ENCODE measurements around the gene NSG1. TPM values are rescaled to one million over a fixed set of nuclear protein-coding genes. Genes with fewer than 3 reads are reported as not detected.
"Not testable (repeated sequence)": the region's sequence is repeated elsewhere in the genome, so short reads cannot be mapped to it uniquely, and the experiment has no call there.

The NSG1 gene
- total RNA-seq, 4 donors from 2014 or later = 0.42 to 5.1 (median 2.7) TPM

DNA sequence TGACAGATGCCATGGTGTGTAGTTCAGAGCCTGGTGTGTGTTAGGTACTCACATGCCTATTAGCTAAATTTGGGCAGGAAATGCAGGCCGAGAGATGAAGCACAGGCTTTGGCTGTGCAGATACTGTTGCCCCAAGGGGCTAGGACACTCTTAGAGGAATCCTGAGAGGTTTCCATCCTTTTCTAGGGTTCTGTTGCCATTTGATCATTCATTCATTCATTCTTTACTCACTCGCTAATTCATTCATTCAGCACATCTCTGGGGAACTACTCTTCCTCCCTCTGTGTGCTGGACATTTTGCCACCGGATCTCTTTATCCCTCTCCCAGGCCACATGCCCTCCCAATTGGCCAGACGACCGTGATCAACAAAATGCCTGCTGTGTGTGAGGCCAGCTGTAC is 43.9 kb upstream of the NSG1 start:
- no peak for DNase-seq (ENCODE audit: extremely low spot score)
- Histone ChIP-seq H3K4me3 (no peak overlapping the region), H3K27ac (replicated peaks in 1 of 4) (no peak overlapping the region), H3K27me3 (peaks cover 0 to 17% (median 0%) of the 10 kb centered on the region in 4 donors), H3K4me1 (no peaks in the 10 kb centered on the region), H3K9me3 (no peaks in the 10 kb centered on the region), H3K36me3 (no peaks in the 10 kb centered on the region)
- intact Hi-C loops (cut with DNase I) = no loop called here
- WGBS = 71% methylated on average over 5 of the region's 5 CpGs
- TF ChIP-seq POLR2AphosphoS5 (IDR thresholded peaks at IDR 0.05) = no peak
- TF ChIP-seq, protein P1, sequence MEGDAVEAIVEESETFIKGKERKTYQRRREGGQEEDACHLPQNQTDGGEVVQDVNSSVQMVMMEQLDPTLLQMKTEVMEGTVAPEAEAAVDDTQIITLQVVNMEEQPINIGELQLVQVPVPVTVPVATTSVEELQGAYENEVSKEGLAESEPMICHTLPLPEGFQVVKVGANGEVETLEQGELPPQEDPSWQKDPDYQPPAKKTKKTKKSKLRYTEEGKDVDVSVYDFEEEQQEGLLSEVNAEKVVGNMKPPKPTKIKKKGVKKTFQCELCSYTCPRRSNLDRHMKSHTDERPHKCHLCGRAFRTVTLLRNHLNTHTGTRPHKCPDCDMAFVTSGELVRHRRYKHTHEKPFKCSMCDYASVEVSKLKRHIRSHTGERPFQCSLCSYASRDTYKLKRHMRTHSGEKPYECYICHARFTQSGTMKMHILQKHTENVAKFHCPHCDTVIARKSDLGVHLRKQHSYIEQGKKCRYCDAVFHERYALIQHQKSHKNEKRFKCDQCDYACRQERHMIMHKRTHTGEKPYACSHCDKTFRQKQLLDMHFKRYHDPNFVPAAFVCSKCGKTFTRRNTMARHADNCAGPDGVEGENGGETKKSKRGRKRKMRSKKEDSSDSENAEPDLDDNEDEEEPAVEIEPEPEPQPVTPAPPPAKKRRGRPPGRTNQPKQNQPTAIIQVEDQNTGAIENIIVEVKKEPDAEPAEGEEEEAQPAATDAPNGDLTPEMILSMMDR (IDR thresholded peaks at IDR 0.05) = no peak
- TF ChIP-seq POLR2A (IDR thresholded peaks at IDR 0.05; ENCODE audit: low read depth) = no peak
- TF ChIP-seq EP300 (IDR thresholded peaks at IDR 0.05) = no peak

DNA sequence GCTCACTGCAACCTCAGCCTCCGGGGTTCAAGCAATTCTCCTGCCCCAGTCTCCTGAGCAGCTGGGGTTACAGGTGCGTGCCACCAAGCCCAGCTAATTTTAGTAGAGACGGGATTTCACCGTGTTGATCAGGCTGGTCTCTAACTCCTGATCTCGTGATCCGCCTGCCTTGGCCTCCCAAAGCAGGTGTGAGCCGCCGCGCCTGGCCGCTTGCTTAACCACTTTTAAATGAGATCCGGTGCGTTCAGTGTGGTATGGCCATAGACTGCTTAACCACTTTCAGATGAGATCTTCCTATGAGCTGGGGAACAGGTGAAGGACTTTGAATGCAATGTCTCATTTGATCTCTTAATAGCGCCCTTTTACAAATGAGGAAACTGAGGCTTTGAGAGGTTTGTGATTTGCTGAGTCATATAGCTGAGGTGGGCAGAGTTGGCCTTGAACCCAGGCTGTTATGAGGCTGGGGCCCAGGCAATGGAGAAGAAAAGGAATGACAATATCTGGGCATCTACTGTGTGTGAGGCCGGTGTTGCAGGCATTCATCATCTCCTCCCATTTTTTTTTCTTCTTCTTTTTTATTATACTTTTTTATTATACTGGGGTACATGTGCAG is 41.9 kb upstream of the NSG1 start:
- no peaks in the 10 kb centered on the region for H3K4me1 ChIP-seq
- no peak for DNase-seq (ENCODE audit: extremely low spot score)
- 92% methylated on average over 14 of the region's 14 CpGs for WGBS
- intact Hi-C loops (cut with DNase I) = no loop called here
- no peak overlapping the region for H3K4me3 ChIP-seq
- H3K9me3 ChIP-seq = no peaks in the 10 kb centered on the region
- H3K36me3 ChIP-seq = no peaks in the 10 kb centered on the region
- H3K27me3 ChIP-seq = peaks cover 0 to 15% (median 0%) of the 10 kb centered on the region in 4 donors
- H3K27ac ChIP-seq (replicated peaks in 1 of 4) = no peak overlapping the region
- no peak for TF ChIP-seq EP300 (IDR thresholded peaks at IDR 0.05)
- TF ChIP-seq, protein P1 (IDR thresholded peaks at IDR 0.05) = no peak
- no peak for TF ChIP-seq POLR2A (IDR thresholded peaks at IDR 0.05; ENCODE audit: low read depth)
- no peak for TF ChIP-seq POLR2AphosphoS5 (IDR thresholded peaks at IDR 0.05)

DNA sequence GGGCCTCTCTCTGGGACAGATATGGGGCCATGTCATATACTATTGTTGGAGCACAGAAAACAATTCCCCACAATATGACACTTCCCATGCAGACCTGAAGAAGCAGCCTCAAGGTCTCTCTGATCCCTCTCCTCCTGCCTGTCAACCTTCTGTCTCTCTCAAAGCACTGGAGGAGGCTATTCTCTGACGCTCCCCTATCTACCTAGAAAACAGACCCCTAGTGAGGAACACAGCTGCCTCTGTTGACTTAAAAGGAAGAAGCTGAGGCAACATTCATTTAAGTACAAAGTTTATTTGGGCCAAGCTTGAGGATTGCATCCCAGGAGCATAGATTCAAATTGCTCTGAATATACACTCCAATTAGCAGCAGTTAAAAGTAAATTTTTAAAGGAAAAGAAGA is 39.3 kb upstream of the NSG1 start:
- H3K4me1 ChIP-seq = no peaks in the 10 kb centered on the region
- TF ChIP-seq POLR2A (IDR thresholded peaks at IDR 0.05; ENCODE audit: low read depth) (no peak), POLR2AphosphoS5 (IDR thresholded peaks at IDR 0.05) (no peak), EP300 (IDR thresholded peaks at IDR 0.05) (no peak)
- TF ChIP-seq, protein P1 (IDR thresholded peaks at IDR 0.05) = no peak
- intact Hi-C loops (cut with DNase I) = no loop called here
- no peak overlapping the region for H3K4me3 ChIP-seq
- no peaks in the 10 kb centered on the region for H3K9me3 ChIP-seq
- H3K36me3 ChIP-seq = no peaks in the 10 kb centered on the region
- DNase-seq (ENCODE audit: extremely low spot score) = no peak
- no peak overlapping the region for H3K27ac ChIP-seq (replicated peaks in 1 of 4)
- 13% methylated on average over 1 of the region's 1 CpG for WGBS
- H3K27me3 ChIP-seq = peaks cover 0 to 11% (median 0%) of the 10 kb centered on the region in 4 donors

DNA sequence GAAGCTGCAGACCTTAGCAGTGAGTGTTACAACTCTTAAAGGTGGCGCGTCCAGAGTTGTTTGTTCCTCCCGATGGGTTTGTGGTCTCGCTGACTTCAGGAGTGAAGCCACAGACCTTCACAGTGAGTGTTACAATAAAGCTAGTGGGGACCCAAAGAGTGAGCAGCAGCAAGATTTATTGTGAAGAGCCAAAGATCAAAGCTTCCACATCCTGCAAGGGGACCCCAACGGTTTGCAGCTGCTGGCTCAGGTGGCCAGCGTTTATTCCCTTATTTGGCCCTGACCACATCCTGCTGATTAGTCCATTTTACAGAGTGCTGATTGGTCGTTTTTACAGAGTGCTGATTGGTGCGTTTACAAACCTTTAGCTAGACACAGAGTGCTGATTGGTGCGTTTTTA is 38.3 kb upstream of the NSG1 start:
- 85% methylated on average over 7 of the region's 9 CpGs for WGBS
- H3K4me3 ChIP-seq; intact Hi-C loops (cut with DNase I); H3K9me3 ChIP-seq; H3K27ac ChIP-seq (replicated peaks in 1 of 4); H3K4me1 ChIP-seq; H3K36me3 ChIP-seq; DNase-seq (ENCODE audit: extremely low spot score): not testable (repeated sequence)
- peaks cover 0 to 11% (median 0%) of the 10 kb centered on the region in 4 donors for H3K27me3 ChIP-seq

DNA sequence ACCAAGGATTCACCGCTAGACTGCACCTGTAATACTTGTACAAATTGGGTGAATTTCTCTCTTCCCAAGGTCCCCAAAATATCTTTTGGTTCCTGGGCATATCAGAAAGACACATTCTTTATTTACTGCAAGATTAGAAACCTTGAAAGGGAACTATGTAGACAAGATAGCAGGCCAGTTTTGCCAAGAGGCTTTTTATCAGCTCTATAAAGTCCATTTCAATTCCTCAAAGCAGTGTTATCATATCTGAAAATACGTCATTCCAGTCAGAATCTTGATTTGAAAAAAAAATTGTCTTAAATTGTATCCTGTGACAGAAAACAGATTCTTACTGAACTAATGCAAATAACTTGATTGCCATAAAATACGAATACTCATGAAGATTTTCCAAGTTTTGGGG is 37.0 kb upstream of the NSG1 start:
- intact Hi-C loops (cut with DNase I) = no loop called here

More for the DNA sequence above, 37.0 kb upstream of the NSG1 start:
- Histone ChIP-seq H3K27ac (replicated peaks in 1 of 4) (no peak overlapping the region), H3K9me3 (no peaks in the 10 kb centered on the region), H3K4me1 (no peaks in the 10 kb centered on the region), H3K27me3 (peaks cover 0 to 10% (median 0%) of the 10 kb centered on the region in 4 donors), H3K4me3 (no peak overlapping the region), H3K36me3 (no peaks in the 10 kb centered on the region)
- DNase-seq (ENCODE audit: extremely low spot score) = no peak
- TF ChIP-seq, protein P1 (IDR thresholded peaks at IDR 0.05) = no peak
- no peak for TF ChIP-seq POLR2AphosphoS5 (IDR thresholded peaks at IDR 0.05)
- TF ChIP-seq EP300 (IDR thresholded peaks at IDR 0.05) = no peak
- TF ChIP-seq POLR2A (IDR thresholded peaks at IDR 0.05; ENCODE audit: low read depth) = no peak
- 84% methylated on average over 3 of the region's 3 CpGs for WGBS
